ENCODE measurements around the gene COX19. TPM values are rescaled to one million over a fixed set of nuclear protein-coding genes. Genes with fewer than 3 reads are reported as not detected.
A peak's percentile ranks its signal among the peaks of the same experiment; 100 is the strongest.

COX19 gene
- total RNA-seq, 1 experiment from 2014 or later, result 18.8 TPM

DNA sequence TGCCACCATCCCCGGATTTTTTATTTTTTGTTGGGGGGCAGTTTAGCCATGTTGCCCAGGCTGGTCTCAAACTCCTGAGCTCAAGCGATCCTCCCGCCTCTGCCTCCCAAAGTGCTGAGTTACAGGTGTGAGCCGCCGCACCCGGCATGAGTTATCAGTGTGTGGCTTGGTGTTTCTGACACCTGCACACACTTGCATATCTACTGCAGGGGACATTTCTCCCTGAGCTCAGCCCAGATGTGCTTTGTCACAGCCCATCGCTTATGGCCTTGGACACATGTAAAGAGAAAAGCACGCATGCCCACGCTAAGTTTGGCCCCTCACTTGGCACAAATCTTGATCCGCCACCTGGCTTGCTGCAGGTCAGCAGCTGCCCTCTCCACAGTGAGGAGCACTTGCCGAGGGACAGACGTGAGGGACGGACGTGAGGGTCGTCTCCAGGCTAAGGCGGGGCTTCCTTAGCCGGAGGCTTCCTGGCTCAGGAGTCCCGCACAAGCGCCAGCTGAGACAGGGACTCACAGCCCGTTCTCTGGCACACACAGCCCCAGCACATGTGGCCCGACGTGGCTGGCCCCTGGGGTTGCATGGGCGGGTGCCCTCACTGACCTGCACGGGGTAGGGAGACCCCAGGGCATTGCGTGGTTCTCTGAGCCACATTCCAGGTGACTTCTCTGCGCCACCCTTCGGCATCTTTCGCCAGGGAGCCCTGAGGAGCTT, 19.4 kb upstream of the COX19 start:
- H3K36me3 ChIP-seq (ENCODE audit: insufficient read depth, low read length, poor library complexity, severe bottlenecking), result peaks cover 10% of the 10 kb centered on the region

DNA sequence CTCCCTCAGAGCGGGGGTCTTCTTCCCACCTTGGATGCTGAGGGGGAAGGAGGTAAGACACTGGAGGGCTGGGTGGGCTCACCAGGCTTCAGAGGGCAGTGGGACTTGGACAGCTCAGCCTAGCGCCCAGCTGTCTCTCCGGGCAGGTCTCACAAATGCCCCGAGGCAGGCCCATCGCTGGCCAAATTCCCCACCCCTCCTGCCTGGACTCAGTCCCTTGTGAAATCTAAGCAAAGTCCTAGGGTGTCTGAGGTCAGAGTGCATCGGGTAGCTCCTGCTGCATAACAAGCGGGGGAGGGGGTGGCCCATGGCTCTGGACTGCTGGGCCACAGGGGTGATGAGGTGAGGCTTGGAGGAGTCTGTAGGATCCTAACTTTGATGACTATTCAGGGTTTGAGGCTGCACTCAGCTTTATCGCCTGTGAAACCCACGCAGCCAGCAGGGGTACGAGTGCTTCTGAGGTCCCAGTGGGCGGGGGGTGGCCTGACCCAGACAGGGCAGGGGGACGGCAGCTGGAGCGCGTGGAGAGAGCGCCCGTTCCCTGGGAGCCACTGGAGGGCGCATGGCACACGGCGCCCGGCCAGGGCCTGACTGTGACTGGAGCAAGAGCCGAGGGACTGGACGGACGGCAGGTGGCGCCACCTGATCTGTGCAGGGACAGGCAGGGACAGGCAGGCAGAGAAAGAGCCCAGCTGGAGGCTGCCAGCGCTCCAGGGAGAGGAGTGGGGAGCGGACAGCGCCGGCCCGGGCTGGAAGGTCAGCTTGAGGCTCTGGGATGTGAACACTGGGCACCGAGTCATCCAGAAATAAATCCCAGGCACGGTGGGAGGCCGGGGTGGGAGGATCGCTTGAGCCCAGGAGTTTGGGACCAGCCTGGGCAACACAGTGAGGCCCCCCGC, 17.6 kb upstream of the COX19 start:
- peak; percentile 96 for DNase-seq (ENCODE audit: low spot score)
- BruUV-seq (replicated peaks), result no TSS peak
- Histone ChIP-seq H3K9me3 (ENCODE audit: low read depth, low read length, poor library complexity, severe bottlenecking) (no peaks in the 10 kb centered on the region), H3K27ac (ENCODE audit: low read depth, low read length, poor library complexity, severe bottlenecking) (no peak overlapping the region), H3K27me3 (replicated peaks; ENCODE audit: insufficient read depth, low read depth, low read length, poor library complexity) (no peaks in the 10 kb centered on the region), H3K4me1 (ENCODE audit: insufficient read depth, low read length, poor library complexity, severe bottlenecking) (no peaks in the 10 kb centered on the region), H3K36me3 (ENCODE audit: insufficient read depth, low read length, poor library complexity, severe bottlenecking) (peaks cover 8% of the 10 kb centered on the region), H3K4me3 (ENCODE audit: low read depth, low read length, poor library complexity, severe bottlenecking) (no peak overlapping the region)
- TF ChIP-seq EZH2 (IDR thresholded peaks at IDR 0.05; ENCODE audit: borderline replicate concordance, low read depth, low read length, poor library complexity, severe bottlenecking) (no peak), CTCF (conservative IDR thresholded peaks at IDR 0.05; ENCODE audit: low read depth, low read length) (peak; percentile 100)
- CTCF ChIA-PET, result interaction anchor here (0.6 to 4.0 kb wide), 14 partner anchors 10 to 190 kb away, joined by 3 to 42 read pairs (median 5); partner anchors contain the start of gene CYP2W1
- POLR2A ChIA-PET (ENCODE audit: low non-redundant PET), result no interaction called here
- intact Hi-C loops (cut with micrococcal nuclease; ENCODE audit: unreplicated experiment), result loop anchor here (1.0 to 5.0 kb wide), 3 partner anchors 72 to 439 kb away; no protein-coding TSS in a partner anchor

More for the DNA sequence above, 19.4 kb upstream of the COX19 start:
- H3K27me3 ChIP-seq (replicated peaks; ENCODE audit: insufficient read depth, low read depth, low read length, poor library complexity), result no peaks in the 10 kb centered on the region
- no peak for DNase-seq (ENCODE audit: low spot score)
- no TSS peak for BruUV-seq (replicated peaks)
- POLR2A ChIA-PET (ENCODE audit: low non-redundant PET), result no interaction called here
- H3K9me3 ChIP-seq (ENCODE audit: low read depth, low read length, poor library complexity, severe bottlenecking), result no peaks in the 10 kb centered on the region
- TF ChIP-seq CTCF (conservative IDR thresholded peaks at IDR 0.05; ENCODE audit: low read depth, low read length), result no peak
- CTCF ChIA-PET, result interaction anchor here (4.0 kb wide), 1 partner anchor 71 kb away, joined by 42 read pairs; no protein-coding TSS in a partner anchor
- no peaks in the 10 kb centered on the region for H3K4me1 ChIP-seq (ENCODE audit: insufficient read depth, low read length, poor library complexity, severe bottlenecking)
- intact Hi-C loops (cut with micrococcal nuclease; ENCODE audit: unreplicated experiment), result loop anchor here (5.0 kb wide), 1 partner anchor 438 kb away; no protein-coding TSS in a partner anchor
- no peak overlapping the region for H3K27ac ChIP-seq (ENCODE audit: low read depth, low read length, poor library complexity, severe bottlenecking)
- no peak overlapping the region for H3K4me3 ChIP-seq (ENCODE audit: low read depth, low read length, poor library complexity, severe bottlenecking)

DNA sequence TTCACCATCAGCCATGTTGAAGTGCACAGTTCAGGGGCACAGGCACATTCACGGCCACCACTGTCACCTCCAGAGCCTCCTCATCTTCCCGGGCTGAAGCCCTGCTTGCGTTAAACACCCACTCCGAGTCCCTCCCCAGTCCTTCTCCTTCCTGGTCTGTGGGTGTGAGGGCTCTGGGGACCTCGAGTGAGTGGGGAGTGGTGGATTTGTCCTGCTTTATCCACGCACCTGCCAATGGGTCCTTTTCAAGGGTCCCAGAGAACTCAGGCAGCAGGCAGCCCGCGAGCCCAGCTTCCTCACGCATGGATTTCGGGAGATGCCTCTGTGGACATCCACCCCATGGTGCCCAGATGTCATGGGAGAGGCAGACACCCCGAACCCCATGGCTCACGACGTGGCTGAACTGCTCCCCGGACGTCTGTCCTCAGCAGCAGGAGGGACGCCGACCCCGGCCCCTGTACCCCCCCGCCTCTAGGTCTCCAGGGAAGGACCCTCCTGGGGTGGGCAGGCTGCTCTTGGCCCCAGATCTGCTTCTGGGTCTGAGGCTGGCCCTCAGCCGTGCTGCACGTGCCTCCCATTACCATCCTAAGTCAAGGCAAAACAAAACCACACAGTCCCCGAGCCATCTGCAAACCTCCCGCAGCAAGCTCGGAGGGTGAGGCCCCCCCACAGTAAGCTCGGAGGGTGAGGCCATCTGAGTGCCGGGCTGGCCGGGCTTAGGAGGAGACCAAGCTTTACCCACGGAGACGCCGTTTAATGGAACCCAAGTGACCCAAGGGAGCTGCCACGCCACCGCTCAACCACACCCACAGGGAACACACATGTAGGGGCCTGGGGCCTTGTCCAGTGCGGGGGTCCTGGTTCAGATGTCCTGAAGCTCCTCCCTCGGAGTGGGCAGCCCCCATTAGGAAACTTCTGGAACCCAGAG, 16.6 kb upstream of the COX19 start:
- Histone ChIP-seq H3K27ac (ENCODE audit: low read depth, low read length, poor library complexity, severe bottlenecking) (no peak overlapping the region), H3K4me1 (ENCODE audit: insufficient read depth, low read length, poor library complexity, severe bottlenecking) (no peaks in the 10 kb centered on the region), H3K36me3 (ENCODE audit: insufficient read depth, low read length, poor library complexity, severe bottlenecking) (peaks cover 2% of the 10 kb centered on the region), H3K4me3 (ENCODE audit: low read depth, low read length, poor library complexity, severe bottlenecking) (no peak overlapping the region), H3K27me3 (replicated peaks; ENCODE audit: insufficient read depth, low read depth, low read length, poor library complexity) (no peaks in the 10 kb centered on the region), H3K9me3 (ENCODE audit: low read depth, low read length, poor library complexity, severe bottlenecking) (no peaks in the 10 kb centered on the region)
- DNase-seq (ENCODE audit: low spot score), result no peak
- no peak for TF ChIP-seq CTCF (conservative IDR thresholded peaks at IDR 0.05; ENCODE audit: low read depth, low read length)
- POLR2A ChIA-PET (ENCODE audit: low non-redundant PET), result no interaction called here
- intact Hi-C loops (cut with micrococcal nuclease; ENCODE audit: unreplicated experiment), result loop anchor here (2.0 to 5.0 kb wide), 2 partner anchors 185 to 440 kb away; no protein-coding TSS in a partner anchor
- BruUV-seq (replicated peaks), result no TSS peak
- CTCF ChIA-PET, result interaction anchor here (1.0 to 4.0 kb wide), 5 partner anchors 32 to 184 kb away, joined by 3 to 42 read pairs (median 9); no protein-coding TSS in a partner anchor

Data from A673 (cell line).